ENCODE results near the gene HDAC4. TPM values are rescaled to one million over a fixed set of nuclear protein-coding genes. Genes with fewer than 3 reads are reported as not detected.

The HDAC4 gene
- total and polyA plus RNA-seq, 2 of the 8 experiments (the other 6 are each of a cell fraction or from before 2014, with no cell fraction given) = 15.4 to 31.5 TPM

DNA sequence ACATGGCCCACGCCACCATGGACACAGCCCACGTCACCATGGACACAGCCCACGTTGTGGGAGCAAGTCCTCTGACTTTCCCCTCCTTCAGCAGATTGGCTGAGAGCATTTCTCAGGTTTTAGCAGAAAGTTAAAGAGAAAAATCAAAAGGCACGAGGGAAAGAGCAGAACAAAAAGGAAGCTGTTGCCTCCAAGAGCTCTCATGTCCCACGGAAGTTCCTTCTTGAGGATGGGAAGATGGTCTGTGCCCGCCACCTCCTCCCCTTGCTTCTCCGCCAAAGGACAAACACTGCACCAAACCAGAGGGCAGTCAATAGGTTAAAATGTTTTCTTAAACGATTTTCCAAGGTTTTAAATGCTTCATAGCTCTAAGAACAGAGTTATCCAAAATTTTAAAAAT, 148.4 kb downstream of the HDAC4 start (continued):
- TF ChIP-seq, protein P1, sequence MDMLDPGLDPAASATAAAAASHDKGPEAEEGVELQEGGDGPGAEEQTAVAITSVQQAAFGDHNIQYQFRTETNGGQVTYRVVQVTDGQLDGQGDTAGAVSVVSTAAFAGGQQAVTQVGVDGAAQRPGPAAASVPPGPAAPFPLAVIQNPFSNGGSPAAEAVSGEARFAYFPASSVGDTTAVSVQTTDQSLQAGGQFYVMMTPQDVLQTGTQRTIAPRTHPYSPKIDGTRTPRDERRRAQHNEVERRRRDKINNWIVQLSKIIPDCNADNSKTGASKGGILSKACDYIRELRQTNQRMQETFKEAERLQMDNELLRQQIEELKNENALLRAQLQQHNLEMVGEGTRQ (IDR thresholded peaks at IDR 0.05; ENCODE audit: low read length) = no peak
- no peak for TF ChIP-seq JUN (IDR thresholded peaks at IDR 0.05; ENCODE audit: low read depth, low read length)

Data from H1 (cell line).